GM19467 (cell line): Measurements from ENCODE around the gene TINAGL1.
A peak's percentile ranks its signal among the peaks of the same experiment; 100 is the strongest.
"Not testable (repeated sequence)": the region's sequence is repeated elsewhere in the genome, so short reads cannot be mapped to it uniquely, and the experiment has no call there.

ENCODE experiments used
- ATAC-seq: cut with Tn5 transposase; IDR thresholded peaks from one replicate; pipeline ENCODE4 v1.9.1; 2021; ENCODE audit warnings: mild to moderate bottlenecking, moderate library complexity; ENCODE audit not compliant: unreplicated experiment

The TINAGL1 gene

DNA sequence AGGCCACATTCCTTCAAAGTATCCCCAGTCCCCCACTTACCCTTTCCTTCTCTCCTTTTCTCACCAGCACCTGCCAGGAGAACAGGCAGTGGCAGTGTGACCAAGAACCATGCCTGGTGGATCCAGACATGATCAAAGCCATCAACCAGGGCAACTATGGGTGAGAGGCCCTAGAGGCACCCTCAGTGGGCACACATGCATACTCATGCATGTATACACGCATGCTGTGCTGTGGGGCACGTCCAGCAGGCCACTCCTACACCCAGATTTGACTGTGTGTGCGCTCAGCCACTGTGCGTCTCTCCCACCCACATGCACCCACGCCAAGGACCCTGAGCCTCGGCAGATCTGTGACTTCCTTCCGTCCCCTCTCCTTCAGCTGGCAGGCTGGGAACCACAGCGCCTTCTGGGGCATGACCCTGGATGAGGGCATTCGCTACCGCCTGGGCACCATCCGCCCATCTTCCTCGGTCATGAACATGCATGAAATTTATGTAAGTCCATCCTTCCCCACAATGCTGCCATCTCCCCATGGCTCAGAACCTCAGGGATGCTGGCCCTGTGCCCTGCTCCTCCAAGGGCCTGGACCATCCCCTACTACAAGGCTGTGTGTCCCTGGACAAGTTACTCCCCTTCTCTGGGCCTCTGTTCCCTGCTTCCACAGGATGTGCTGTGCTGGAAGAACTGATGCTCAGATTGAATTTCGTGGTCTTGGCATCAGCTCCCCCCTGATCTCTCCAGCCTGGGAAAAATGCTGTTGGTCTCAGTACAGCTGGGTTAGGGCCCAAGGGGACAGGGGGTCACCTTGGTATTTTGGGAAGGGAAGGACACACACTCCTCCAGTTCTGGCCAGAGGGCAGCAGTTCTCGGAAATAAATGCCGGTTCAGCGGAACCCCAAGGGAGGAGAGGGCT is 7.0 kb downstream of the TINAGL1 start:
- no peak for ATAC-seq

- ATAC-seq: no peak
Measured at GRCh38 chr1:31583995-31584868, 7.9 kb downstream of the TINAGL1 start.

- no peak for ATAC-seq
Measured at GRCh38 chr1:31584869-31585735, 8.8 kb downstream of the TINAGL1 start.

DNA sequence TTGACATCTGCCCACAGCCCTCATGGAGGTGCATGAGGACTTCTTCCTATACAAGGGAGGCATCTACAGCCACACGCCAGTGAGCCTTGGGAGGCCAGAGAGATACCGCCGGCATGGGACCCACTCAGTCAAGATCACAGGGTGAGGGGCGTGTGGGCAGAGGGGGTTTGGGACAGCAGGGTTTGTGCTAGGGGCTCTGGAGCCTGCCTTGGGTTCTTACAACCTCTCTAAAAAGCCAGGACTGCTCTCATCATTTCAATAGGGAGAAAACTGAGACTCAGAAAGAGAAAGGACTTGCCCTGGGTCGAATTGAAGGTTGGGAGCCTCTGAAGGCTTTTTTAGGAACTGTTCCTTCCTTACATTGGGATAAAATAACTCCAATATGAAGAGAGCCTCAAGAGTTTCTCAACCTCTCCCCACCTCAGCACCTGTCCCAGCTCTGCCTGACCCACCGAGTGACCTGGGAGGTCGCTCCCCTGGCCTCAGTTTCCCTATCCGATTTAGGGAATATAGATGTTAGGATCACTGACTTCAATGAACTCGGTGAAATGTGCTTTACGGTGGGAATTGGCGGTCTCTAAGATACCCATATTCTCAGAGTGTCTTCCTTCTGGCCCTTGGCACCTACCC is 9.5 kb downstream of the TINAGL1 start:
- ATAC-seq: no peak

- ATAC-seq: no peak
Measured at GRCh38 chr1:31586376-31587327, 10.3 kb downstream of the TINAGL1 start.

- not testable (repeated sequence) for ATAC-seq
Measured at GRCh38 chr1:31587328-31587699, 11.0 kb downstream of the TINAGL1 start.

- ATAC-seq: no peak
Measured at GRCh38 chr1:31587720-31588423, 11.6 kb downstream of the TINAGL1 start.

DNA sequence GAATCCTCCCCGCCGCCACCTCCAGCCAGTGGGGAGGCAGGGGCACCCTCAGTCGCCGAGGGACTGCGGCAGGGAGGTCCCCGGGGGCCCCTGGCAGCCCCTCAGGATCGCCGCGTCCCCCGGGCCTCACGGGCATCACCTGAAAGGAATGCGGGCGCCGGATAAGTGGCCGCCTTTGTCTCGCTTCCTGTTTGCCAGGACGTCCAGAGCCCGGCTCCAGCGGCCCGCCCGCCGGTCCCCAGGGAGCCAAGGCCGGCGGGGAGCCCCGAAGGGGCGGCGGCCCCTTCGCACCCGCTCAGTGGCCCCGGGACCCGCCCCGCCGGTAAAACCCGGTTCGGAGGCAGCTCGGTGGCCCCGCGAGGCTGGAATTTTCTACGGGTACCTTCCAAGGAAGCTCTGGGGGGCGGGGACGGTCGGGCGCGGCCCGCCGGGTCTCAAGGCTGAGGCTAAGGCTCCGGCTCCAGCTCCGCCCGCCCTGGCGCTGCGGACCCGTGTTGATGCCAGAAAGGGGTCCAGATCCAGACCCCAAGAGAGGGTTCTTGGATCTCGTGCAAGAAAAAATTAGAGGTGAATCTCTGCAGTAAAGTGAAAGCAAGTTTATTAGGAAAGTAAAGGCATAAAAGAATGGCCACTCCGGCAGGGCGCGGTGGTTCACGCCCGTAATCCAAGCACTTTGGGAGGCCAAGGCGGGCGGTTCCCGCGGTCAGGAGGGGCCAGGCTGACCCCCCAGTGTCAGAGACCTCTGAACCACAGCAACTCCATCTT is 12.6 kb downstream of the TINAGL1 start:
- ATAC-seq: no peak

- ATAC-seq: no peak
Measured at GRCh38 chr1:31591425-31592093, 15.2 kb downstream of the TINAGL1 start.

- ATAC-seq: no peak
Measured at GRCh38 chr1:31592132-31592531, 15.8 kb downstream of the TINAGL1 start.

DNA sequence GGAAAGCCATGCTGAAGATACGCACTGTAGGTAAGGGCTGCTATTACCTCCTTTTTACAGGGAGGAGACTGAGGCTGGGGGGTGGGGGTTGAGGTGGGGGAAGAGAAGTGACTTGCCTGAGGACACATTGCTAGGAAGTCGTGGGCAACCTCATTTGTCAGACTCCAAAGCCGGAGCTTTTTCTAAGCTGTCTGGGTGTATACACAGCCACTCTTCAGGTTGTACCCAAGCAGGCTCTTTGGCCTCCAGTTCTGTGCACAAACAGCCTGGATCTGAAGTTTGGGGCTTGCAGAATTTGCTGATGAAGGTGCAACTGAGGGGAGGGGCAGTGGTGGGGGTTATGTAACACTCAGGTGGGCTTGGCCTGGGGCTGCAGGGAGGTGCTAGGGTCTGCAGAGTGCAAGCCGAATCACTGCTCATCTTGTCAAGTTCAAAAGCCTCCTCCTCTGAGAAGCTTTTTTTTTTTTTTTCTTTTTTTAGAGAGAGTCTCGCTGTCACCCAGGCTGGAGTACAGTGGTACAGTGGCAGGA is 16.9 kb downstream of the TINAGL1 start:
- ATAC-seq: no peak

GRCh38 chr1:31593770-31594632 is 17.7 kb downstream of the TINAGL1 start:
- peak; percentile 71 for ATAC-seq

GRCh38 chr1:31595836-31596736 is 19.8 kb downstream of the TINAGL1 start:
- no peak for ATAC-seq

- no peak for ATAC-seq
Measured at GRCh38 chr1:31596737-31597097, 20.4 kb downstream of the TINAGL1 start.

DNA sequence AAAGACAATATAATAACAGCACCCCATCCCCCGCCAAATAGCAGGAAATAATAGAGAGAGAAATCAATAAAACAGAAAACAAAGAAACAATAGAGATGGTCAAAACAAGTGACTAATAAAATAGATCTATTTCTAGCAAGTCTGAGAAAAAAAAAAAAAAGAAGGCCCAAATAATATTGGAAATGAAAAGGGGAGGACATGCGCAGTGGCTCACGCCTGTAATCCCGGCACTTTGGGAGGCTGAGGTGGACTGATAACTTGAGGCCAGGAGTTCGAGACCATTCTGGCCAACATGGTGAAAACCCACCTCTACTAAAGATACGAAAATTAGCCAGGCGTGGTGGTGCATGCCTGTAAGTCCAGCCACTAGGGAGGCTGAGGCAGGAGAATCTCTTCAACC is 22.7 kb downstream of the TINAGL1 start:
- ATAC-seq: no peak
